UCSD-AML1 (cell line): ENCODE measurements around the gene FOXL3.
"Not testable (repeated sequence)": the region's sequence is repeated elsewhere in the genome, so short reads cannot be mapped to it uniquely, and the experiment has no call there.

Source experiments
- DNase-seq: peaks from one replicate; lab custom pipeline; 2025; ENCODE audit not compliant: unreplicated experiment; lab: John Stamatoyannopoulos, UW

The FOXL3 gene

DNA sequence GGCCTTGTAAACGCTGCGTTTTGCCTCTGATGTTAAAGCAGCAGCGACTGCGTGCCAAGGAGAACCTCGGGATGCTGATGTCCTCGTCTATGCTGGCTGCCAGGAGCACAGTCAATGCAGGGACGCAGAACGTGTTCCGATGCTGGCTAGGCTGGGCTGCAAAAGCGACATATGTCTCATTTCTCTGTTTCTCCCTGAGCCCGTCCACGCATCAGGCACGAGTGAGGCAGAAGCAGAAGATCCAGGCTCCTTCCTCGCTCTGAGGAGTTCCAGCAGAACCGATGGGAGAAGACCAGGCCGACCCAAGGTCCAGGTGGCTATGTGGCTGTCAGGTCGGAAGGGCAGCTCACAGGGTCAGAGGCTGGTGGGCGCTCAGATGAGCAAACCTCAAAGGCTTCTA is 3.7 kb upstream of the FOXL3 start:
- DNase-seq = no peak

DNA sequence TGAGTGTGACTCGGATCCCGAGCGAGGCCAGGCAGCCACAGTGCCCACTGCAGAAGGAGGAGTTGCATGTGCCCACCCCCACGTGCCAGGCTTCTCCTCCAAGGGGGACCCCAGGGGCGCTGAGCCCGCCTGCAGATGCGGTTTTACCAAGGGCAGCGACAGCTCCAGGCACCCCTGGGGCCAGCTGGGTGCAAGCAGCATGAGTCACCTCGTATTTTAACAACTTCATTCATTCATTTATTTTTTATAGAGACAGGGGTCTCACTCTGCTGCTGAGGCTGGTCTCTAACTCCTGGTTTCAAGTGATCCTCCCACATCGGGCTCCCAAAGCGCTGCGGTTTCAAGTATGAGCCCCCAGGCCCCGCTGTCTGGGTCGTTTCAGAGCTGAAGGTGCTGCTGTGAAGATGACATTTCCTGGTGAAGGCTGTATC is 1.3 kb upstream of the FOXL3 start:
- DNase-seq = no peak

DNA sequence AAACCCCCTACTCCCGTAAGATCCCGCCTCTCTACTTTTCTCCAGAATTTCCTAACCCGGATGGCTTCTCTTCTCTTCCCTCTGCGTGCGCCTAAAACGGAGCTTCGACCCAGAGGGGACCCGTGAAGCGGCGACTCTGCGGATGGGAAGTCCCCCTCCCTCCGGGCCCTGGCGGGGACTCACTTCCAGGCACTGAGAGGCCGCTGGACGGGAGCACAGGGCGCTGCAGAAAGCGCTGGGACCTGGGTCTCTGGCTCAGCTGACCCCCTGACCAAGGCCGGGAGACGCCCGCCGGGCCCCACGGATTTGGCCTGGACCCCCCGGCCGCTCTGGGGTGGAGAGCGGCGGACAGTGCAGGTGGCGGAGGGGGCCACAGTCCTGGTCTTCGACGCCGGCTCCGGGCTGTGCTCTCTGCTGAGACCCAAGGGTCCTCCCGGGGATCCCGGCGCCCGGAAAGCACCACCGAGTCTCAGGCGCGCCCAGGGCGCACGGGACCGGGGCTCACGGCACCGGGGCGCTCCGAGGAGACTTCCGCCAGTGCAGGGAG is 688 bp upstream of the FOXL3 start:
- DNase-seq = no peak

DNA sequence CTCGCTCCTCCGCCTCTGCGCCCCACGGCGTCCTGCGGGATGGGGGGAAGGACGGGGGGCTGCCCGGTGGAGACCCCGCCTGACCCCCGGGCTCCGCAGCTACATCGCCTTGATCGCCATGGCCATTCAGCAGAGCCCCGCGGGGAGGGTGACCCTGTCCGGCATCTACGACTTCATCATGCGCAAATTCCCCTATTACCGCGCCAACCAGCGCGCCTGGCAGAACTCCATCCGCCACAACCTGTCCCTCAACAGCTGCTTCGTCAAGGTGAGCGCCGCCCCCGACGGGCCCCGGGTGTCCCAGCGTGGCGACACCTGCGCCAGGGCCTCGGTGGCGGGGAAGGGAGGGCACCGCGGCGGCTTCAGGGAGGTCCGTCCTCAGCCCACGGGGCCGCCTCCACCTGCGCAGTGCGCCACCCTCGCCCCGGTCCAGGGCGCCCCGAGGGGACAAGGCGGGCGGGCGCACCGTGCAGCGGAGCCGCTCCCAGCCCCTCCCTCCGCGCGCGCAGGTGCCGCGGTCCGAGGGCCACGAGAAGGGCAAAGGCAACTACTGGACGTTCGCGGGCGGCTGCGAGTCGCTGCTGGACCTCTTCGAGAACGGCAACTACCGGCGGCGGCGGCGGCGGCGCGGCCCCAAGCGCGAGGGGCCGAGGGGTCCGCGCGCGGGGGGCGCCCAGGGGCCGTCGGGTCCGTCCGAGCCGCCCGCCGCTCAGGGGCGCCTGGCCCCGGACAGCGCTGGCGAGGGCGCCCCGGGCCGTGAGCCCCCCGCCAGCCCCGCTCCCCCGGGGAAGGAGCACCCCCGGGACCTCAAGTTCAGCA is 793 bp downstream of the FOXL3 start:
- no peak for DNase-seq

DNA sequence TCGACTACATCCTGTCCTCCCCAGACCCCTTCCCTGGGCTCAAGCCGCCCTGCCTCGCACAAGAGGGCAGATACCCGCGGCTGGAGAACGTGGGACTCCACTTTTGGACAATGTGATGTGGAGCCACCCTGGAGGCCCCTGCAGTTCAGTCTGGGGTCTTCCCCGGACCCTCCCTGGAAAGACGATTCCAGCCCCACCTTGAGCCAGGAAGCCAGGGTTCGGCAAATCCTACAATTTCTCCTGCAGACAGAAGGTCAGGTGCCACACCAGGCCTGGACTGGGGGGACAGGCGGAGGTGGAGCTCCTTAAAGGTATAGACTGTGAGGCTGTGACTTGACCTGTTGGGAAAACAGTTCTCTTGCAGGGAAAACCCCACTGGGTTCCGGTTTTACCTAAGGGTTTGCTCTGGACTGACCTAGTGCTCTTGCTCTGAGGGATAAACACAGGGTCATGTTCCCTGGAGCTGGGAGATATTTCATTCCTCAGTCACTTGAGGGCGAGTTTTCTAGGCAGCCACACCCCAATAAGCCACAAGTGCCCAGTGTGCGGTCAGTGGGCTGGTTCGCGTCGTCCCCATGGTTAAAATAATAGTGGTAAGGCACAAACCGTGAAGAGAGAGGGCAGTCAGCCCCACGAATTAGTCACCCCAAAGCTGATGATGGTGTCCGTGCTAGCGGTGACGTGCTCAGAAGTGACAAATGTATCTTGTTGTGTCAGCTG is 1.6 kb downstream of the FOXL3 start:
- no peak for DNase-seq

DNA sequence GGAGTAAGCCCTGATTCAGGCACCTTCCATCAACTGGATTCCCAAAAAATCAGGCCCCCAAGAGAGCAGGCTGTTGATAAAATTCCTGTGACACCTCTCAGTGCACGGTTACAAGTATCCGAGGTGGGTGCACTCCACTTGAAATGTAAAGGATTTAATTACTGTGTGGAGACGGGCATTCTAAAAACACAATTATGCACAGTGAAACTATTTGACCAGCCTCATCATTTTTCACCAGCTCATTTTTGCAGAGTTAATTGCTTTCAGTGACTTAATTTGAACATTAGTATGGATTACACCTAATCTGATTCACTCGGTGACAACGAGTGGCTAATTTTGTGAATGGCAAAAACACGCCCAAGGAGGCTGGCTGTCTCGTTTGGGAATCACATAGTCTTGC is 2.3 kb downstream of the FOXL3 start:
- DNase-seq = no peak

DNA sequence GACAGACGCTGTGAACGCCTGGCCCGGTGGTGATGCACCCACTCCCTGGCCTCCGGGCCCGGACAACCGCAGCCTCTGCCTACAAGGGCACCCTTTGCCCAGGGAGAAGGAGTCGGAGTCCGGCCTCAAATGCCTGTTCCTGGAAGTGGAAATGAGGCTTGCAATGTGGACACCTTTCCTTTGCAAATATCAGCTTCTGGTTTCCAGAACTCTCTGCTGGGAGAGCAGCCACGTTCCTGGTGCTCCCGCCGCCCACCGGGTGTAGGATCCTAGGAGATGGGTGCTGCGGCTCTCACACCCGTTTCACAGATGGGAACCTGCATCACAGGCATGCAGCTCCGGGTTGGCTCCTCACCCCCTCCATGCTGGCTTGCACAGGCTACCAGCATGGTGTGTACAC is 2.9 kb downstream of the FOXL3 start:
- DNase-seq = no peak

DNA sequence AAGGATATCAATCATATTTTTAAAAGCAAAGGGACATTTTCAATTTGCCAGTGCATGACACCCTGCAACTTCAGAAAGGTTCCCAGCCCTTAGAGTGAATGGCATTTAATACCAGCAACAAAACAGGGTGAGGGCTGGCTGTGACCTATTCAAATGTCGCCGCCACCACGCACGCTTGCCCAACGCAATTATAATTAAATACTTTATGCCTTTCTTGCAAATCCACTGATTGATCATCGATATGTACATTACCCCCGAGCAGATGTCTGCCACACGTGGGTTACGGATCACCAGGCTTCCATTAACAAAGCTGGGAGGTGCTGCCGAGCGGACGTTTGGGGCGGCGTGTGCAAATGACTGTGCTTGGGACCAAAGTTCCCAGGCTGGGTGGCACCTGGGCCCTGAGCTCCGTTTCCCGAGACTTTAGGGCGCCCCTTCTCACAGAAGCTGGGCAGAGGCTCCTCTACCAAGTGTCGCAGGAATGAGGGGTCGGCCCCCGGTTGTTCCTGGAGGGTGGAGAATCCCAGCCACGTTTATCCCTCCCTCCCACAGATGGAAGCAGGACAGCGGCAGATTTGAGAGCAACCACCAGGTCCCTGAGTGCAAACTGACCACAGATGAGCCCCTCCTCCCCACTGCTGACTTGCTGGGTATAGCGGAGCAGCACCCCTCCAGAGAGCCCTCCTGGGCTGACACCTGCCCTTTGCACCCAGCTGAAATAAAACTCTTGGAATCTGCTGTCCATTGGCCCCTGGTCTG is 3.9 kb downstream of the FOXL3 start:
- DNase-seq = no peak

DNA sequence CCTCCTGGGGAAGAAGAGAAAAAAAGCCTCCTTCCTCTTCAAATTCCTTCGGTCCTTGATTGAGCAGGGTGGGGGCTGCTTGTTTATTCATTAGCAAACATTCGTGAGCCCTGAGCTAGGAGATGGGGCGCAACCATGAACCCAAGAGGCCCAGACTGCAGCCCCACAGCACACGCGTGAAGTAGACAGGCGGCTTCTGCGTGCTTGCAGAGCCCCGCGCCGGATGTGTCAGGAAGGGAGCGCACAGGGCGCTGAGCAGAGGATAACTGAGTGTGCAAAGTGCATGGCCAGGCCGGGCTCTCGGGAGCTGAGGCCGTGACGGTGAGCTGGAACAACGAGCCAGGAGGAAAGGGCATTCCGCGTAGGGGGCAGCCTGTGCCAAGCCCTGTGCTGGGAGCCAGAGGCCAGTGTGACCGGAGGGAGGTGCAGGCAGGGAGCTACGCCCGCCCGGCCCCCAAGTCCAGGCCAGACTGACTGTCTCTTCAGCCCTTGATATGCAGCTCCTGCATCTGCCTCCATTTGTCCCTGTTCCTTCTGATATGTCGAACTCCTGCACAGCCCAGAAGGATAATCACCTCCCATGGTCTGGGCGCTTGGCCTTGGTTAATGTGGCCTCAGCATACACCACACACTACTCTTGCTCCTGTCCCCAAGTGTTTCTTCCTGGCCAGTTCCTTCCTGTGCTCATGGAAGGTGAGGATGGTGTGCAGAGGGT is 4.6 kb downstream of the FOXL3 start:
- DNase-seq = no peak

DNA sequence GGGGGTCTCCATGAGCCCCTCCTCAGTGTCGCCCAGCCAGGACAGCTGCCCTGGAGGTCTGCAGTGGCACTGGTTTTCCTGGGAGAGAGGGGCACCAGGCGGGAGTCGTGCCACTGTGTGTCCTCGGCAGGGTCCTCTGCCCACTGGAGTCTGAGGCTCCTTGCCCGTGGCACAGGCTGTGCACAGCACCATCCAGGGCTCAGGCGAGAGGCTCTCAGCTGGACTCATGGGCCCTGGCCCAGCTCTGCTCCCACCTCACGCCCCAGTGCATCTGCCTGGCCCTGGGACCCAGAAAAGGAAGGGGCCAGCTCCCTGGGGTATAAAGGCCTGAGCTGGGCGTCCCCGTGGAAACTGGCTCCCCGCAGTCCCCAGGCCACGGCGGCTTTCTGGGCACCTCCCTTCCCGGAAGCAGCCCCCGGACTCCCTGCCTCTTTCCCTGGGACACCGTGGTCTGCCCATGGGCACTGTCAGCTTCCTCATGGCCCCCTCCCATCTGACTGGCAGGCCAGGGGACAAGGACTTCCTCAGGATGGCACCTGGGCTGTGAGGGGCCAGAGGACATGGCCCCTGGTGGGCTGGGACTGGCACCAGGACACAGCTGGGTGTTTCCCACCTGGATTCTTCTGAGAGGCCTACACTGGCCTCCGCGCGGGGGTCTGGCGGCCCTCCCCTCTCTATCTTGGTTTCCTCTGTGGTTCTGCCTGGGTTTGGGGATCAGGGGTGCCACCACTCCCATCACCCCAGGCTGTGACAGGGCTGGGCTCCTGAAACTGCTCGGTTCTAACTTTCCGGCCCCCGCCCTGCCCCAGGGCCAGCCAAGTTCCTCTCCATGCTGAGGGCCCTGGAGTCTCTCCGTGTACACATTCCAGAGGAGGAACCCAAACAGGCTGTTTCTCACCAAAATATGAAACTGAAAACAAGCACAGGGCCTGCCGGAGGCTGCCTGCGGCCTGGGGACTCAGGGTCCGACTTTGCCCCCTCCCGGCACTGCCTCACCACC is 5.5 kb downstream of the FOXL3 start:
- no peak for DNase-seq

DNA sequence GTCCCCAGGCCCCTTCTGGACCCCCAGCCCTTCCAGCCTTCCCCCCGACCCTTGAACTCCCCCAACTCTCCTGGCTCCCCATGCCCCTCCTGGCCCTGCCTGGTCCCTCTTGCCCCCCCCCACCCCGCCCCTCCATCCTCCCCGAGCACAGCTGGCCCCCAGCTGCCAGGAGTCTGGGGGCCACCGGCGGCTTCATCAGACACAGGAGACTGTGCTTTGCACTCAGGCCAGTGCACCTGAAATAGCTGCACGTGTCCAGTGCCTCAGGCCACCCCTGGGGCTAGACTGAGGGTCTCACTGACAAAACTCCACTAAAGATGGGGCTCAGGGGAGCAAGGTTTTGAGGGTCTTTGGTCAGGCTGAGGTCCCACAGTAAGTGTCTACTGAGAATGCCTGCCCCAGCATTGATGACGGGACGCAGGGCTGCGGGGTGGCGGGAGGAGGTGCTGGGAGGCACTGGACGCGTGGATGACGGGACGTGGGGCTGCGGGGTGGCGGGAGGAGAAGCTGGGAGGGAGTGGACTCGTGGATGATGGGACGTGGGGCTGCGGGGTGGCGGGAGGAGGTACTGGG is 6.5 kb downstream of the FOXL3 start:
- DNase-seq = no peak

DNA sequence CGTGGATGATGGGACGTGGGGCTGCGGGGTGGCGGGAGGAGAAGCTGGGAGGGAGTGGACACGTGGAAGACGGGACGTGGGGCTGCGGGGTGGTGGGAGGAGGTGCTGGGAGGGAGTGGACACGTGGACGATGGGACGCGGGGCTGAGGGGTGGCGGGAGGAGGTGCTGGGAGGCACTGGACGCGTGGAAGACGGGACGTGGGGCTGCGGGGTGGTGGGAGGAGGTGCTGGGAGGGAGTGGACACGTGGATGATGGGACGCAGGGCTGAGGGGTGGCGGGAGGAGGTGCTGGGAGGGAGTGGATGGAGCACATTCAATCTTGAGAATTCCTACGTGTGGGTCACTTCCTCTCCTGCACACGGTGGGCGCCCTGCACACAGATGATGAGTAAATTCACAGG is 7.2 kb downstream of the FOXL3 start:
- DNase-seq = not testable (repeated sequence)

DNA sequence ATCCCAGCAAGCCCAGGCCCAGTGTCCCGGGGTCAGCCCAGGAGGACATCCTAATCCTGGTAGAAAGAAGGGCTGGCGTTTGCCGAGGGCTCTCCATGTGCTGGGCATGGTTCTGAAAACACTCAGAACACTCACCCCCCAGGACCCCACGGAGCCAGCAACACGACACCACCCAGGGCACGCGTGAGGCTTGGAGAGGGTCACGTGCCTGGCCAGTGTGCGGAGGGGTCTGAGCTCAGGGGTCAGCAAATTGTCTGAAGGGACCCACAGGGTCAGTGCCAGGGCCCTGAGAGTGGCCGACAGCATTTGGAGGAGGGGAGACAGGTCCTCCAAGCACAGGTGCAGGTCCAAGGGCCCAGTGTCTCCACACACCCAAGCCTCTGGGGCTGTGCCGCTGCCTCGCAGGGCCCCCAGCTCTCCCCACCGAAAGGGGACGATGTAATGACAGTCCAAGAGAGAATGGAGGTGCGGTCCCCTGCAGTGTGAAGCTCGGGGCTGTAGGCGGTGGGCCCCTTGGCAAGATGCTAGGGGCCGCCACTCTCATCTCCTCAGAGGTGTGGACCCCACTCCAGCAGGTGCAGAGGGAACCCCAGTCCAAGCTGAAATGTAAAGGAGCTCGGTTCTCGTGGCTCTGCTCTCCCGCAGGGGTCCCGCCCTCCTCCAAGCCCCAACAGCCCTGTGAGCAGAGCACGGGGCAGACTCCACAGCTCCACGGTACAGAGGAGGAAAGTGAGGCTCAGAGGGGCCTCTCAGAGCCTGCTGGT is 7.8 kb downstream of the FOXL3 start:
- no peak for DNase-seq

DNA sequence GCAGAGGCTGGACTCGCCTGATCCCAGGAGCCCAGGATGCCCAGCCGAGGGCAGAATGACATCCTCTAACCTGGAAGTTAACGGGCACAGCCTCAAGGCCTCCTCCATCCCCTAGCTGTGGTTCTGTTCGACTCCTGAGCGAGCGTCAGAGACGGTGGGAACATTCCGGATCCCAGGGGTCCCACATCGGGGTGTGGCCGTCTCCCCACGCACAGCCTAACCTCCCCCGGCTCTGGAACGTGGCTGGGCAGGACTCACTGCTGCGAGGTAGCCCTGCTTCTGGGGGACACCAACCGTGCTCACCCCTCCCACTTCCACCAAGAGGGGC is 8.4 kb downstream of the FOXL3 start:
- no peak for DNase-seq

DNA sequence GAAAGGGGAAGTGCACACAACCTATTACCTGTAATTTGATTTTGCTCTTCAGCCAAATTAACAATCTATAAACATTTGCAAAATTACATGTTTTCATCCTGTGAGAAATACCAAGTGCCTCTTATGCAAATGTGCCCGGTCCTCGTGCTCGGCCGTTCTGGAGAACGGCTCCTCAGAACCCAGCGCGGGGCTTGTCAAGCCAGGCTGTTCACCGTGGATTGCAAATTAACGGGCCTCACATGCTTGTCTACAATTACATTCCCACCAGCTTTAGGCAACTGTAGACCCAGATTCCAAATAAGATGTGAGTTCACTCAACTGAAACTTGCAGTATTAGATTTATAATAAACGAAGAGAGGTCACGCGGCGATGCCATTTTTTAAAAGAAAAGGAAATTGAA is 8.8 kb downstream of the FOXL3 start:
- no peak for DNase-seq

DNA sequence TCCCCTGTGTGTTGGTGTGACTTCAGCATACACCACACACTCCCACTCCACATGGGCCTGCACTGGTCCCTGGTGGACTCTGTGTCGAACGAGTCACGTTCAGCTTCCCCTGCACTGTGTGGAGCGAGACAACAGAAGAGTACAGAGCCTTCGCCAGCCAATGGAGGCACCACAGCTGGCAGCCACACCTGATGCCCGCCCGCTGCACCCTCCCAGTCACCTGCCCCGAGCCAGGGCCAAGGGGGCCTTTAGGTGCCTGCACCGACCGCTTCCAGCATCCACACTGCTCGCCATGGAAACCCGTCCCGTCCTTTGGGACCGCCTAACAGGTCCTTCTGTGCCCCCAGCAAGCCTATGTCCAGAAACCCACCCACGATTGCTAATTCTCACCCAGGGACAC is 9.2 kb downstream of the FOXL3 start:
- no peak for DNase-seq

DNA sequence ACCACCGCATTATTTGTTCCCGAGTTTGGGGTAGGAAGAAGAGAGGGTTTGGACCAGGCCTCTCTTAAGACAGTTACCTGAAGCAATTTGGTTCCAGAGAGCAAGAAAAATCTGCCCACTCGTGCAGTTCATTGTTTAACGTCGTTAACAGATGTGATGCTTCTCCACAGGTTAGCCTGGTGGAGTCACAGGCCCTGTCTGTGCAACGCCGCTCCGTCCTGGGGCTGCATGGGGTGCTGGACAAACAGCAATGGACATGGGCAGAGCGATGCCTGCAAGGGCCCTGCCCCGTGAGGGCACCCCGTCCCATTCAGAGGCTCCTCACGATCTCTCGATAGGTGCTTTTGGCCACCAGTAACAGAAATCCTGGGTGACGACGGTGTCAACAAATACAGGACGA is 9.7 kb downstream of the FOXL3 start:
- no peak for DNase-seq

DNA sequence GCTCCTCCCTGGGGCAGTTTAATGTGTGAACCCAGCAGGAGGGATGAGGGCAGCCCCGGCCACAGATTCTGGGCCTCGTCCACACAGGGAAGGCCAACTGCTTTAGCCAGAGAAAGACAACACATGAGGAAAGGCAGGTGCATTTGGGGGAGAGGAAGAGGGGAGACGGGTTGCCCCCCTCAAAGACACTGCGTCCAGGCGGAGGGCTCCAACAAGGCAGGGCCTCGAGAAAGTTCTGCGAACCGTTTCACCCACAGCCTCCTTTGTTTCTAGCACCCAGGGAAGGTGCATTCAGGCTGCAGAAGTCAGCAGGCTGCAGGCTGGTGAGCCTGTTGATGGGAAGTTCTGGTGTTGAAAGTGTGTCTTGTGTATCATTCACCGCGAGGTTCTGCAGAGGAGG is 10.1 kb downstream of the FOXL3 start:
- no peak for DNase-seq
